Measurements from ENCODE around the gene TRAK2.

DNA sequence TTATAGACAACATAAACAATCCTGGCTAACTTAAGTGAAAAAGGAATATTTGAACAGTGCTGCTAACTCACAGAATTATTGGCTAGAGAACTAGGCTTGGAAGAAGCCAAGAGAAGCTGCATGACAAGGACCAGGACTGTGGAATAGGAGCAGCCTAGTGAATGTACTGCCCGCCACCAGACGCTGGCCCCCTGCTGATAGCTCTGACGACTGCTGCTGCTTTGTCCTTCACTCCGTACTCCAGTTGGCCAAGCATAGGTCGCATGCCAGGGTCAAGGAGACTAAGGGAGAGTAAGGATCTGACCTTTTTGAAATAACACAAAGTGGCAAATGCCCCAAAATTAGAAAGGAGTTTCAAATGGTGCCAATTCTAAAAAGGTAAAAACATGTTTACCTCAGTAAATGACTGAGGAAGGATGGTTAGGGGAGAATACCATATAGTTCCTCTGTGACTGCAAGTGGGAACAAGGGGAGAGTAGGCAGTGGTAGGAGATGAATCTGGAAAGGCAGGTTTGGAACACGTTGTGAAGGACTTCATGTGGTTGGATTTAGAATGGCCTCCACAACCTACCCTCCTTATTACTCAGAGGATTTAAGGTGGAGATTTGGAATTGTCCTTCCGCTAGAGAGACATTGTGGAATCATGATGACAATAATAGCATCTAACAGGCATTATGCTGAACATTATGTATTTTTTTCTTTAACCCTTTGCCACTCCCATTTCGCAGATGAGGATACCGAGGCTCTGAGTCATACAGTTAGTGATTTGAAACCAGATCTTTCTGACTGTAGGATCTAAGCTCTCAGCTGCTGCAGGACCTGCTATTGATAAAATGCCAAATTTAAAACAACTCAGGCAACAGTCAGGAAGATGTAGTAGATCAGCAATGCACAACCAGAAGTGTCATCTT lies 19.8 kb upstream of the TRAK2 start:
- TF ChIP-seq ZNF501 (CRISPR knock-in tag; IDR thresholded peaks at IDR 0.05) (no peak), NFYB (CRISPR knock-in tag; IDR thresholded peaks at IDR 0.05) (no peak), KLF13 (CRISPR knock-in tag; IDR thresholded peaks at IDR 0.05) (no peak), EP300 (IDR thresholded peaks at IDR 0.05; ENCODE audit: low read depth in 2 of 2, low read length in 2 of 2) (no peak), EP300 (CRISPR knock-in tag; IDR thresholded peaks at IDR 0.05; ENCODE audit: borderline replicate concordance) (no peak), HDAC6 (IDR thresholded peaks at IDR 0.05; ENCODE audit: low read depth, low read length) (no peak), POLR2A (IDR thresholded peaks at IDR 0.05; ENCODE audit: insufficient read depth in 1 of 2, low read depth in 2 of 2, low read length in 2 of 2) (no peak)
- TF ChIP-seq, protein P1, sequence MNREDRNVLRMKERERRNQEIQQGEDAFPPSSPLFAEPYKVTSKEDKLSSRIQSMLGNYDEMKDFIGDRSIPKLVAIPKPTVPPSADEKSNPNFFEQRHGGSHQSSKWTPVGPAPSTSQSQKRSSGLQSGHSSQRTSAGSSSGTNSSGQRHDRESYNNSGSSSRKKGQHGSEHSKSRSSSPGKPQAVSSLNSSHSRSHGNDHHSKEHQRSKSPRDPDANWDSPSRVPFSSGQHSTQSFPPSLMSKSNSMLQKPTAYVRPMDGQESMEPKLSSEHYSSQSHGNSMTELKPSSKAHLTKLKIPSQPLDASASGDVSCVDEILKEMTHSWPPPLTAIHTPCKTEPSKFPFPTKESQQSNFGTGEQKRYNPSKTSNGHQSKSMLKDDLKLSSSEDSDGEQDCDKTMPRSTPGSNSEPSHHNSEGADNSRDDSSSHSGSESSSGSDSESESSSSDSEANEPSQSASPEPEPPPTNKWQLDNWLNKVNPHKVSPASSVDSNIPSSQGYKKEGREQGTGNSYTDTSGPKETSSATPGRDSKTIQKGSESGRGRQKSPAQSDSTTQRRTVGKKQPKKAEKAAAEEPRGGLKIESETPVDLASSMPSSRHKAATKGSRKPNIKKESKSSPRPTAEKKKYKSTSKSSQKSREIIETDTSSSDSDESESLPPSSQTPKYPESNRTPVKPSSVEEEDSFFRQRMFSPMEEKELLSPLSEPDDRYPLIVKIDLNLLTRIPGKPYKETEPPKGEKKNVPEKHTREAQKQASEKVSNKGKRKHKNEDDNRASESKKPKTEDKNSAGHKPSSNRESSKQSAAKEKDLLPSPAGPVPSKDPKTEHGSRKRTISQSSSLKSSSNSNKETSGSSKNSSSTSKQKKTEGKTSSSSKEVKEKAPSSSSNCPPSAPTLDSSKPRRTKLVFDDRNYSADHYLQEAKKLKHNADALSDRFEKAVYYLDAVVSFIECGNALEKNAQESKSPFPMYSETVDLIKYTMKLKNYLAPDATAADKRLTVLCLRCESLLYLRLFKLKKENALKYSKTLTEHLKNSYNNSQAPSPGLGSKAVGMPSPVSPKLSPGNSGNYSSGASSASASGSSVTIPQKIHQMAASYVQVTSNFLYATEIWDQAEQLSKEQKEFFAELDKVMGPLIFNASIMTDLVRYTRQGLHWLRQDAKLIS (CRISPR knock-in tag; IDR thresholded peaks at IDR 0.05), result no peak
- TF ChIP-seq, protein P2, sequence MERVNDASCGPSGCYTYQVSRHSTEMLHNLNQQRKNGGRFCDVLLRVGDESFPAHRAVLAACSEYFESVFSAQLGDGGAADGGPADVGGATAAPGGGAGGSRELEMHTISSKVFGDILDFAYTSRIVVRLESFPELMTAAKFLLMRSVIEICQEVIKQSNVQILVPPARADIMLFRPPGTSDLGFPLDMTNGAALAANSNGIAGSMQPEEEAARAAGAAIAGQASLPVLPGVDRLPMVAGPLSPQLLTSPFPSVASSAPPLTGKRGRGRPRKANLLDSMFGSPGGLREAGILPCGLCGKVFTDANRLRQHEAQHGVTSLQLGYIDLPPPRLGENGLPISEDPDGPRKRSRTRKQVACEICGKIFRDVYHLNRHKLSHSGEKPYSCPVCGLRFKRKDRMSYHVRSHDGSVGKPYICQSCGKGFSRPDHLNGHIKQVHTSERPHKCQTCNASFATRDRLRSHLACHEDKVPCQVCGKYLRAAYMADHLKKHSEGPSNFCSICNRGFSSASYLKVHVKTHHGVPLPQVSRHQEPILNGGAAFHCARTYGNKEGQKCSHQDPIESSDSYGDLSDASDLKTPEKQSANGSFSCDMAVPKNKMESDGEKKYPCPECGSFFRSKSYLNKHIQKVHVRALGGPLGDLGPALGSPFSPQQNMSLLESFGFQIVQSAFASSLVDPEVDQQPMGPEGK (CRISPR knock-in tag; IDR thresholded peaks at IDR 0.05), result no peak
- TF ChIP-seq, protein P3, sequence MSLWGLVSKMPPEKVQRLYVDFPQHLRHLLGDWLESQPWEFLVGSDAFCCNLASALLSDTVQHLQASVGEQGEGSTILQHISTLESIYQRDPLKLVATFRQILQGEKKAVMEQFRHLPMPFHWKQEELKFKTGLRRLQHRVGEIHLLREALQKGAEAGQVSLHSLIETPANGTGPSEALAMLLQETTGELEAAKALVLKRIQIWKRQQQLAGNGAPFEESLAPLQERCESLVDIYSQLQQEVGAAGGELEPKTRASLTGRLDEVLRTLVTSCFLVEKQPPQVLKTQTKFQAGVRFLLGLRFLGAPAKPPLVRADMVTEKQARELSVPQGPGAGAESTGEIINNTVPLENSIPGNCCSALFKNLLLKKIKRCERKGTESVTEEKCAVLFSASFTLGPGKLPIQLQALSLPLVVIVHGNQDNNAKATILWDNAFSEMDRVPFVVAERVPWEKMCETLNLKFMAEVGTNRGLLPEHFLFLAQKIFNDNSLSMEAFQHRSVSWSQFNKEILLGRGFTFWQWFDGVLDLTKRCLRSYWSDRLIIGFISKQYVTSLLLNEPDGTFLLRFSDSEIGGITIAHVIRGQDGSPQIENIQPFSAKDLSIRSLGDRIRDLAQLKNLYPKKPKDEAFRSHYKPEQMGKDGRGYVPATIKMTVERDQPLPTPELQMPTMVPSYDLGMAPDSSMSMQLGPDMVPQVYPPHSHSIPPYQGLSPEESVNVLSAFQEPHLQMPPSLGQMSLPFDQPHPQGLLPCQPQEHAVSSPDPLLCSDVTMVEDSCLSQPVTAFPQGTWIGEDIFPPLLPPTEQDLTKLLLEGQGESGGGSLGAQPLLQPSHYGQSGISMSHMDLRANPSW (CRISPR knock-in tag; IDR thresholded peaks at IDR 0.05; ENCODE audit: borderline replicate concordance), result no peak

Measured in HepG2 (cell line).